Neural progenitor cell (in vitro differentiated cells): Measurements from ENCODE around the gene ABHD6.

Experiments
- CTCF ChIP-seq: fragments of 200-600 bp; sonication (generic); IDR thresholded peaks from 2 replicates; pipeline ENCODE4 v1.5.1; 2017; ENCODE audit warnings: antibody characterized with exemption, mild to moderate bottlenecking
- EZH2 ChIP-seq: fragments of 200-600 bp; sonication (generic); IDR thresholded peaks from 2 replicates; pipeline ENCODE4 v1.6.1; 2017; ENCODE audit warnings: antibody characterized with exemption, mild to moderate bottlenecking, moderate library complexity
- EZH2phosphoT487 ChIP-seq: fragments of 200-600 bp; sonication (generic); IDR thresholded peaks from 2 replicates; pipeline ENCODE4 v1.6.1; 2017; ENCODE audit warnings: antibody characterized with exemption

DNA sequence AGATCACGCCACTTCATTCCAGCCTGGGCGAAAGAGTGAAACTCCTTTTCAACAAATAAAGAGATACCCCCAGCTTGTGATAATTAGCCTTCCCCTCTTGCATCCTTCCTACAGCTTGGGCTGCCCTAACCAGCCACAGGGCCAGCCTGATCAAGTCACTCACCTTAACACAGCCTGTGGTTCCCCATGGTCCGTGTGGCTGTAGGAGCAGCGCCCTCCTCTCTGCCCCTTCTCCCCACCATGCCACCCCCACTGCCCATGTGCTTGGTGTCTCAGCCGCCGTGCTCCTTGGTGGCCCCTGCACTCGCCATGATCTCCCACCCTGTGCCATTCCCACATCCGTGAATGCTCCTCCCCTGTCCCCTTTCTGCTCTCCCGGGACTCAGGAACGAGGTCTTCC lies 55.3 kb downstream of the ABHD6 start:
- no peak for TF ChIP-seq EZH2
- no peak for TF ChIP-seq CTCF
- no peak for TF ChIP-seq EZH2phosphoT487
